Stromal cell of bone marrow (primary cell): ENCODE data around the gene SLC25A25.
A peak's percentile ranks its signal among the peaks of the same experiment; 100 is the strongest.

Experiments
- DNase-seq: peaks from one replicate; pipeline ENCODE4 v3.0.0-alpha.2; 2012; ENCODE audit warnings: low read depth

The SLC25A25 gene

DNA sequence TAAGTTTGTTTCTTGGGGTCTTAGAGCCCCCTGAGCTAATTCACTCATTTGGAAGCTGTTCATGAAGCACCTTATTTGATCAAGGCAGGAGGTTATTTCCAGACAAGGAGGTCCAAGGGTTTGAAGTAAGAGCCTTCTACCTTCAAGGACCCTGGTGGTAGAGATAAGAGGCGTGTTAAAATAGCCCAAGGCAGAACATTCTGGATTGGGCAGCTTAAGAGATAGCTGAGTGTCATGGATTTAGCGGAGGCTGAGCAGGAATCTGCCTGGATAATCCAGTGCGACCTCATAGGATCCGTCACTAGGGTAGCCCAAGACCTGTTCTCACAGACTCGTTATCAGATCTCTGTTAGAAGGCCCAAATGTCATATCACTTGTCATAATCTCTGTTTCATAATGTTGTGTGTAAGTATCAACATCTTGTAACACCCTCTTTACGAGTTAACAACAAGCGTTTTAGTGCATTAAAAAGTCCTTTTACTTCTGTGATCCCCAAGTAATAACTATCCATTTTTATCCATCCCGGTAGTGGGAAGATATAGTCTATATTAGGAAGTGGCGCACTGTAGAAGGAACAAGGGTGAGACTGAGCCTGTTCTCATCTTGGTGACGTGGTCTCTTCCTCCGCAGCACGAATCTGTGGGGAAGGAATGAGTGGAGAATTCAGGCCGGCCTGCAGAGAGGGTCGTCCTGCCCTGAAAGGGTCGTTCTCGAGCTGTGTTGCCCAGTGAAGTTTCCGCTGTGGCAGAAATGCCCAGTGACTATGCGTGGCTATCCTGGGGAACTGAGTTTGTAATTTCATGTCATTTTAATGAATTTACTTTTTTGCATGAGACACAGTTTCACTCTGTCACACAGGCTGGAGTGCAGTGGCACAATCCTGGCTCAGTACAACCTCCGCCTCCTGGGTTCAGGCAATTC, 28.8 kb downstream of the SLC25A25 start:
- no peak for DNase-seq

DNA sequence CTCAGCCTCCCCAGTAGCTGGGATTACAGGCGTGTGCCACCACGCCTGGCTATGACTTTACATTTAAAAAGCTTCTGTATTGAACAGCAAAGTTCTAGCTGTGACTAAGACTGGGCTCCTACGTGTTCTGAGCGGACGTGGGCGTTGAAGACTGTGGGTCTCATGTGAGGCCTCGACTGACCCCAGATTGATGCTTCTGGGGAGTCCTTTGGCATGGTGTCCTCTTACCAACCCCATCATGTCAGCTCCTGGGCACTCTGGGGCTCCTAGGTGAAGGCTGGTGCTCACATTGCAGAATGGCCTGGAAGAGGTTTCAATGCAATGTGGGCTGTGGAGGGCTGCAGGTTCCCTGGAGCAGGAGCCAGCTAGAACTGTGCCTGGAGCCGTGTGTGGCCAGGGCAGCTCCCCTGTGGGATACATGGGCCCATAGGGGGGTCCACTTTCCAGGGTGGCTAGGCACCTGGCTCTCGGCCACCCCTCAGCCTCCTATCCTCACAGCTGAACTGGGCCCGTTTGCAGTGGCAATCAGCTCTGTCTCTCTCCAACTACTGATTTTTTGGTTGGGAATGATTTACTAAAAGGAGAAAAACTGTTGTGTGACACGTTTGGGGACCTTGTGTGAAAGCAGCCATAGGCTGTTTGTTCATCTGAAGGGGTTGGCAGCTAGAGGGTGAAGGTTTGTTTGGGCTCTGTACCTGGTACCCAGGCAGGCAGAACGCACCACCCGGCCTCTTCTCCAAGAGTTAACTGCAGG, 29.7 kb downstream of the SLC25A25 start:
- no peak for DNase-seq

DNA sequence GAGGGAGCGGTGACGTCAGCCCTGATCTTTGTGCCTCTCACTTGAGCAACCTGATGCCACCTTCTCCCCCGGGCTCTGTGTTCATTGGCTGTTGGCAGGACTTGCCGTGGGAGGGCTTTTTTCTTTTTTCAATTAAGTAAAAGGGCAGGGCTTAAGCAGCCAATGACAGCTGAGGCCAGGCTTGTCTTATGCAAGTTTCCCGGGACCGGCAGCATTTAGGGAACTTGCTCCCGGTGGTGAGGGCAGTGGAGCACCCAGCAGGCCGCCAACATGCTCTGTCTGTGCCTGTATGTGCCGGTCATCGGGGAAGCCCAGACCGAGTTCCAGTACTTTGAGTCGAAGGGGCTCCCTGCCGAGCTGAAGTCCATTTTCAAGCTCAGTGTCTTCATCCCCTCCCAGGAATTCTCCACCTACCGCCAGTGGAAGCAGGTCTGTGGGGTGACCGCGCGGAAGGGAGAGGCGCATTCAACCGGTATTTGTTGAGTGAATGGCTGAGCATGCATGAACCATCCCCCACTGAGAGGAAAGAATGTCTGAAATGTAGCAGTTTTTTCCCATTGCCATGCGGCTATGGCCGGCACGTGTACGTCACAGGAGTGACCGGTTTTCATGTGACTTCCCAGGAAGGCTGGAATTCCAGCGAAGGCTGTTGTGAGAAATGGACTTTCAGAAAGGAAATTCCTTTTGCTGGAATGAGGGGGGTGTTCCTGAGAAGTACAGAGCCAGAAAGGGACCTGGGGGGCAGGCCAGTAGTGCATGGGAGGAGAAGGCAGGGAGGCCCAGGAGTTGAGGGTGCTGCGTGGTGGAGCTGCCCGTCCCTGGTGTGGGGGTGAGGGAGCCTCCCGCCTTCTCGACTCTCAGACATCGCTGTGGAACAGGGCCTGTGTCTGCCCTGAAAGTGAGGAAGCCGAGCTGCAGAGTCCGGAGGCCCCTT, 30.5 kb downstream of the SLC25A25 start:
- peak; percentile 94 for DNase-seq

DNA sequence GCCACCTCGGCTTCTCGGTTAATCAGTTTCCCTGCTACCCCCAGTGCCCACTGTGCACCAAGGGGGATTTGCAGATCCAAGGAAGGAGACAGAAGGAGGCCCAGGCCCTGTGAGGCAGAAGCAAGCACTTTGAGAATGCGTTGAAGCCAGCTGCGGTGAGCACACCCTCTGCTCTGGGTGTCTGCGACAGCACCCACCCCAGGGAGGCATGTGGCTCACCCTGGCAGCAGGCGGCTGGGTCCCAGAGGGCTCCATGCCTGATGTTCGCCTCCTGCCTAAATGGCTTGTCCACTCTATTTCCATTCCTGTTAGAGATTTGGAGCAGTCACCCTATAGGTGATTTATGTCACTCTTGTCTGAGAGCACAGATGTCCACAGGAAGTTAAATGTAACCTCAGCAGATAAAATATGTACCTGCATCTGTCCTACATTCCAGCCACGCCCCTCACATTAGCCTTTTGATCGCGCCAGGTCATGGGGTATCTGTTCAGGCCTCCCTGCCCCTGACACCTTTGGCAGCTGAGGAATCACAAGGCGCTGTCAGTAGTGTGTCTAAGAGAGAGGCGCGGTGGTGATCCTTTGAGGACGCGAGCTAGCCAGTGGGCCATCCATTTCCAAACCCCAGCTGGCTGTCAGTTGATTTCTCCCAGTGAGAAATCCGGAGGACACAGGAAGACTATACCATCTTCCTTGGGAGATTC, 31.3 kb downstream of the SLC25A25 start:
- DNase-seq = no peak

DNA sequence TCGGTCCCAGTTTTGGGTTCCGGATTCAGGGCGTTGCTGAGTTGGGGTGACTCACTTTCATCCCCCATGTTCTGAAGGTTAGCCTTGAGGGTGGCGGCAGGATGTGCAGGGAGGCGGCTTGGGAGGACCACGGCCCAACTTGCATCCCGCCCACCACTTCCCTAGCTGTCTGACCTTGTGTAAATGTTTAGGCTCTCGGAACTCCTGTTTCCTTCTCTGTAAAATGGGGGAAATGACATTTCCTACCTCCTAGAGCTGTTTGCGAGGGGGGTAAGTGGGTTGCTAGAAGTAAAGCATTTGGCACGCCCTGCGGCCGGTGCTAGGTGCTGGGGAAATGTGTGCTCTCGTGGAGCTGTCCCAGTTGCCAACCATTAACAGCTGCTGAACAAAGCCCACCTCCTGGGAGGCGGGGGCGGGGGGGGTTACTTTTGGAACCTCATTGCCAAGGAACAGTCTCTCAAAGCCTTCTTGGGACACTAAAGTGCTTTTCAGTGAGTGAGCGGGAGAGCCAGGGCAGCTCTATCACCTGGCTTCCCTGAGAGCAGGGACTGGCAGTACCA, 32.0 kb downstream of the SLC25A25 start:
- DNase-seq = no peak

DNA sequence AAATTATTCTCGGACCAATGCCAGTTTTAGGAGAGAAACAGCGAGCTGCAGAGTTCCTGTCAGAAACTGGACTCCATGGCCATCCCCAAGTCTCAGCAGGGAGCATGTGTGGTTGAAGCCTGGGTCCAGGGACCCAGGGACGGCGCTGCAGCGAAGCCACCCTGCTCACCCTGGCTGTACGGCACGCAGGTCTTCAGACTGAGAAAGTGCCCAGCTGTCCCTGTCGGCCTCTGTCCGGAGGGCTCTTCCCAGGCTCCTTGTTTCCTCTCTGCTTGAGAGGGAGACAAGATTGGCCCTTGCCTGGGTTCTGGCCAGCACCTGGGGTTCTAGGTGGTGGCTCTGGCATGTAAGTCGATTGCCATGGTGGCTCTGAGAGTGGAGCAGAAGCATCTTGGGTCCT, 32.5 kb downstream of the SLC25A25 start:
- DNase-seq = no peak

DNA sequence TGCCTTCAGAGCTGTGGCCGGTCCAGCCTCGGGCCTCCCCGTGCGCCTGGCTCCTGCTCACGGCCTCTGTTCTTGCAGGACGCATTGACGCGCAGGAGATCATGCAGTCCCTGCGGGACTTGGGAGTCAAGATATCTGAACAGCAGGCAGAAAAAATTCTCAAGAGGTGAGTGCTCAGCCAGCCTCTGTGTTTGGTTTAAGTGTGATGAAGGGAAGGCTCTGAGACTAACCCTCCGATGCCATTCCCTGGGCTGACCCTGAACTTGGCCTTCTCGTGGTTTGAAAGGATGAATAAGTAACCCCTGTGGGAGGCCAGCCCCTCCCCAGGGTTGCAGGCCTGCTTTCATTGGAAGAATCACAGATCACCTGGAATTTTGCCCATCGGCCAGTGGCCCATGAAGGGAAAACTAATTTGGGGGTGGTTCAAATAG, 33.2 kb downstream of the SLC25A25 start:
- no peak for DNase-seq

DNA sequence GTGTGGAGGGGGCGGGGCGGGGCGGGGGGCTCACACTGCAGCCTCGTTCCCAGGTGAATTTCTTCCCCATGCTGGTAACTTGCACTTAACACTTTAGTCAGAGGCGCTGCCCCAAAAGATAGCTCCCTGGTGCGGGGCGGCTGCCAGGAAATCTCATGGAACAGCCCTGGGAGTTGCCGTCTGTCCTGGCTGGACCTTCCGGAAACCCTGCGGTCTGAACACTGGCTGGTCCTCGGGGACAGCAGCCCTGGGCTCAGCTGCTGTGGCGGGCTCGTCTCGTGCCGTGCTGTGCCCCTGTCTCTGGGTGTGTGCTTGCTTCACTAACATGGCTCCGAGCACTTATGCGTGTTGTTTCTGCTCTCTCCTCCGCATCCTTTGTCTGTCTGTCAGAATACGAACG, 33.7 kb downstream of the SLC25A25 start:
- no peak for DNase-seq

DNA sequence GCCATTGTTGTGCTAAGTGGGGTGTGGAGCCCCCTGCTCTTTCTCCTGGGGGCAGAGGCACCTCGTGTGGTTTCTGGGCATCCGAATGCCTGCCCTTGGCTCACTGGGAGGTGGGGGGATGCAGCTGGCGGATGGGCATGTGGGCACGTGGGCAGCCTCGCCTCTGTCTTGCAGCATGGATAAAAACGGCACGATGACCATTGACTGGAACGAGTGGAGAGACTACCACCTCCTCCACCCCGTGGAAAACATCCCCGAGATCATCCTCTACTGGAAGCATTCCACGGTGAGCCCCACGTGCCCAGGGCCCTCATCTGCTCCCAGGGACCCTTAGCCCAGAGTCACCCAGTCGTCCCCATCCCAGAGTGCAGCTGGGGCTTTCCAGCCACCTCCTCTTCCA, 34.2 kb downstream of the SLC25A25 start:
- DNase-seq = no peak

DNA sequence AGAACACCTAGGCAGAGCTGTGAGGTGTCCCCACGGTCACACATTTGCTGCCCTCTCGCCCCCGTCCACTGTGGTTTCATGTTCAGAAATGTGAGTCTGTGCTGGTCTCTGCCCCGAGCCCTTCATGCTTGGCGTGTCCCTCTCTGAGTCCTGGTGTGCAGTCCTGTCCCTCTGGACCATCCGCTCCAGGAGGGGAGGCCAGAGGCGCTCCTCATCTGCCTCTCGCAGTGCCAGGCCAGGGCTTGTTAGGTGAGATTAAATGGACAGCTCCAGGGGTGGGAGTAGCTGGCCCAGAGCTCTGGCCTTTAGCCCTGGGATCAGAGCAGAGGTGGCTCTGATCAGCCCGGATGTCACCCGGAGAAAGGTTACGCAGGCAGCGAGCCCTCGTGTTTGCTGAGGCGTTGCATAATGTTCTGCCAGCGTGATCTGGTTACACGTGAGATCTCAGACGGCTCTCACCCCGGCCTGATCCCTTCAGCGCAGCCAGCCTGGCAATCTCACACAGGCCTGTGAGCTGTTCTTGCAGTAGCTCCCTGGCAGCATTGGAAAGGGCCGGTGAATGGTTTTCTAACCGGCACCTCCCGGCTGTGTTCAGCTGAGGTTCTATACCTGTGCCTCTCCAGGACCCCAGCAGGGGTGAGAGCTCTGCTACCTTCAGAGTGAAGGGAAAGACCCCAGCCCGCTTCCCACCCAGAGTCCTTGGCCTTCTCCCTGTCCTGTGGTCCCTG, 35.0 kb downstream of the SLC25A25 start:
- no peak for DNase-seq

DNA sequence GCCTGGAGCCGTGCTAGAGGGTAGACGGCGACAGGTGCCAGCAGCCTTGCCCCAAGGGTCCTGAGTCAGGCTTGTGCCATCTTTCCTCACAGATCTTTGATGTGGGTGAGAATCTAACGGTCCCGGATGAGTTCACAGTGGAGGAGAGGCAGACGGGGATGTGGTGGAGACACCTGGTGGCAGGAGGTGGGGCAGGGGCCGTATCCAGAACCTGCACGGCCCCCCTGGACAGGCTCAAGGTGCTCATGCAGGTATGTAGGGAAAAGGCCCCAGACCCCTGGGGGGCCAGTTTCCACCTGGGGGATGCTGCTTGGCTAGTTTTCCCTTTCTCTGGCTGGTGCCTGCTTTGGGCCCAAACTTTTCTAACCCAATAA, 35.5 kb downstream of the SLC25A25 start:
- DNase-seq = no peak

DNA sequence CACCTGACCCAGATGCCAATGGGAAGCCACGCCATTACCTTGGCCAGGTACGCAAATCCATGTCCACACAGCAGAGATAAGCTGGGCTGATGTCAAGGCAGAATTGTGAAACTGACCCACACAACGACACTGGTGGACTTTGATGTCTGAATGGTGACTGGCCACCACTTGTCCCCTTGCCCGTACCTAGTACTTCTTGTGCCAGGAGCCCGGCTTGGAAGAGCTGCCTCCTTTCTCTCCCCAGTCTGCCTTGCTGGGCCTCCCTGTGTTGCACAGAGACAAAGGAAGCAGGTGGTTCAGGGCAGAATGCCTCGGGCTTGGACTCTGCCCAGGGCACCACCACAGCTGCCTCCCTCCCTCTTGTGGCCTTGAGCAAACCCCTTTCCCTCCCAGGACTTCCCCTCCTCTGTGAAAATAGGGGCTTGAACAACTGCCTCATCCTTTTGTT, 36.2 kb downstream of the SLC25A25 start:
- DNase-seq = no peak

DNA sequence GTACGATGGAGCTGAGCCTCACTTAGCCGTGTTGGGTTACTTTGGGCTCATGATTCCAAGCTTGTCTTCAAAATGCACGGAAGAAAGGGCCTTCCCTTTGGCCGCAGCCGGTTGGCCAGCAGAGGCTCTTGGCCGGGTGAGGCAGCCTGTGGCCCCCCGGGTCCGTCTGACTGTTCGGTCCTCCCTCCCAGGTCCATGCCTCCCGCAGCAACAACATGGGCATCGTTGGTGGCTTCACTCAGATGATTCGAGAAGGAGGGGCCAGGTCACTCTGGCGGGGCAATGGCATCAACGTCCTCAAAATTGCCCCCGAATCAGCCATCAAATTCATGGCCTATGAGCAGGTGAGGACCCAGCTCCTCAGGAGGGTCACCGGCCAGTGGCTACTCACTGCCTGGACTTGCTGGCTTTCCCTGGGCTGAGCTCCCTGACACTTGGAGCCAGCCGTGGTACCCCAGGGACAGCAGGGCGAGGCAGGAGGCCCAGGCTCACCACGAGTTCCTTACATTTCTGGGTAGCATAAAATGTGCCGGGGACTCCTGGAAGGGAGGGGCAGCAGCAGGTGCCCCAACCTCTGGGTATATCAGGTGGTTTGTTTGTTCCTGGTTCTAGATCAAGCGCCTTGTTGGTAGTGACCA, 37.6 kb downstream of the SLC25A25 start:
- no peak for DNase-seq

DNA sequence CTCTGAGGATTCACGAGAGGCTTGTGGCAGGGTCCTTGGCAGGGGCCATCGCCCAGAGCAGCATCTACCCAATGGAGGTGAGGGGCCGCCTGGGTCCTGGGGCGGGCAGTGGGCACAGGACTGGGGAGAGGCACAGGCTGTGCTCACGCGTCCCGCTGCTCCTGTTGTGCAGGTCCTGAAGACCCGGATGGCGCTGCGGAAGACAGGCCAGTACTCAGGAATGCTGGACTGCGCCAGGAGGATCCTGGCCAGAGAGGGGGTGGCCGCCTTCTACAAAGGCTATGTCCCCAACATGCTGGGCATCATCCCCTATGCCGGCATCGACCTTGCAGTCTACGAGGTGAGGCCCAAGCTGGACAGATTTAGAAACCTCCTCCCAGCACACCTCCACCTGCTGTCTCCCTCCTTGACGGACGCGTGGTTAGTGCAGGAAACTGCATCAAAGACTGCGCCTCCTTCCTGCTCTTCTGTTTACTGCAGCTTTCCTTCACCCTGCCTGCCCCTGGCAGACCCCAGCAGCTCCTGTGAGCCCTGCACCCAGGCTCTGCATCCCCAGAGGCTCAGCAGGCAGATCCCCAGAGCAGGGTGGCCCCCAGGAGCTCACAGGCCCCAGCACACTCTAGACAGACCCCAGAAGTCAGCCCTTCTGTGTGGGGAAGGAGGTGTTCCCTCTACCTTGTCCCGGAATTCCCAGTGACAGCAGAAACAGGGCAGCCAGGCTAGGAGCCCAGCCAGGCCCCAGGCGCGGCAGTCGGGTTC, 38.3 kb downstream of the SLC25A25 start:
- no peak for DNase-seq

DNA sequence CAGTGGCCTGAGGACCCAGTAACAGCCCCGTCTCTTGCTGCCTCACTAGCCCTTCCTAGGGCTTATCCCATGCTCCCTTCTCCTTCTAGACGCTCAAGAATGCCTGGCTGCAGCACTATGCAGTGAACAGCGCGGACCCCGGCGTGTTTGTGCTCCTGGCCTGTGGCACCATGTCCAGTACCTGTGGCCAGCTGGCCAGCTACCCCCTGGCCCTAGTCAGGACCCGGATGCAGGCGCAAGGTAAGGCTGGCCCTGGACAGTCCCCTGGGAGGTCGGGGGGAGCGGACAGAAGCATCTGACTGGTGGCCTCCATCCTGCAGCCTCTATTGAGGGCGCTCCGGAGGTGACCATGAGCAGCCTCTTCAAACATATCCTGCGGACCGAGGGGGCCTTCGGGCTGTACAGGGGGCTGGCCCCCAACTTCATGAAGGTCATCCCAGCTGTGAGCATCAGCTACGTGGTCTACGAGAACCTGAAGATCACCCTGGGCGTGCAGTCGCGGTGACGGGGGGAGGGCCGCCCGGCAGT, 39.0 kb downstream of the SLC25A25 start:
- DNase-seq = no peak

DNA sequence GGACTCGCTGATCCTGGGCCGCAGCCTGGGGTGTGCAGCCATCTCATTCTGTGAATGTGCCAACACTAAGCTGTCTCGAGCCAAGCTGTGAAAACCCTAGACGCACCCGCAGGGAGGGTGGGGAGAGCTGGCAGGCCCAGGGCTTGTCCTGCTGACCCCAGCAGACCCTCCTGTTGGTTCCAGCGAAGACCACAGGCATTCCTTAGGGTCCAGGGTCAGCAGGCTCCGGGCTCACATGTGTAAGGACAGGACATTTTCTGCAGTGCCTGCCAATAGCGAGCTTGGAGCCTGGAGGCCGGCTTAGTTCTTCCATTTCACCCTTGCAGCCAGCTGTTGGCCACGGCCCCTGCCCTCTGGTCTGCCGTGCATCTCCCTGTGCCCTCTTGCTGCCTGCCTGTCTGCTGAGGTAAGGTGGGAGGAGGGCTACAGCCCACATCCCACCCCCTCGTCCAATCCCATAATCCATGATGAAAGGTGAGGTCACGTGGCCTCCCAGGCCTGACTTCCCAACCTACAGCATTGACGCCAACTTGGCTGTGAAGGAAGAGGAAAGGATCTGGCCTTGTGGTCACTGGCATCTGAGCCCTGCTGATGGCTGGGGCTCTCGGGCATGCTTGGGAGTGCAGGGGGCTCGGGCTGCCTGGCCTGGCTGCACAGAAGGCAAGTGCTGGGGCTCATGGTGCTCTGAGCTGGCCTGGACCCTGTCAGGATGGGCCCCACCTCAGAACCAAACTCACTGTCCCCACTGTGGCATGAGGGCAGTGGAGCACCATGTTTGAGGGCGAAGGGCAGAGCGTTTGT, 39.6 kb downstream of the SLC25A25 start:
- DNase-seq = no peak

DNA sequence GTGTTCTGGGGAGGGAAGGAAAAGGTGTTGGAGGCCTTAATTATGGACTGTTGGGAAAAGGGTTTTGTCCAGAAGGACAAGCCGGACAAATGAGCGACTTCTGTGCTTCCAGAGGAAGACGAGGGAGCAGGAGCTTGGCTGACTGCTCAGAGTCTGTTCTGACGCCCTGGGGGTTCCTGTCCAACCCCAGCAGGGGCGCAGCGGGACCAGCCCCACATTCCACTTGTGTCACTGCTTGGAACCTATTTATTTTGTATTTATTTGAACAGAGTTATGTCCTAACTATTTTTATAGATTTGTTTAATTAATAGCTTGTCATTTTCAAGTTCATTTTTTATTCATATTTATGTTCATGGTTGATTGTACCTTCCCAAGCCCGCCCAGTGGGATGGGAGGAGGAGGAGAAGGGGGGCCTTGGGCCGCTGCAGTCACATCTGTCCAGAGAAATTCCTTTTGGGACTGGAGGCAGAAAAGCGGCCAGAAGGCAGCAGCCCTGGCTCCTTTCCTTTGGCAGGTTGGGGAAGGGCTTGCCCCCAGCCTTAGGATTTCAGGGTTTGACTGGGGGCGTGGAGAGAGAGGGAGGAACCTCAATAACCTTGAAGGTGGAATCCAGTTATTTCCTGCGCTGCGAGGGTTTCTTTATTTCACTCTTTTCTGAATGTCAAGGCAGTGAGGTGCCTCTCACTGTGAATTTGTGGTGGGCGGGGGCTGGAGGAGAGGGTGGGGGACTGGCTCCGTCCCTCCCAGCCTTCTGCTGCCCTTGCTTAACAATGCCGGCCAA, 40.4 kb downstream of the SLC25A25 start:
- no peak for DNase-seq
